GM12864 (cell line): ENCODE results near the gene FOXN1.

Experiments used
- DNase-seq: peaks from one replicate; pipeline ENCODE4 v3.0.0-alpha.2; 2011; ENCODE audit warnings: low read depth
- H3K4me3 ChIP-seq: 2 replicates; pipeline ENCODE4 v1.5.1; 2011; ENCODE audit warnings: mild to moderate bottlenecking, low read depth, low read length, control low read depth
- CTCF ChIP-seq: IDR thresholded peaks from 2 replicates; pipeline ENCODE4 v1.5.1; 2011; ENCODE audit warnings: low read depth, mild to moderate bottlenecking, moderate library complexity, low read length, control low read depth, inconsistent platforms; ENCODE audit errors: missing control alignments

Gene FOXN1

GRCh38 chr17:28473542-28473941, 32.6 kb upstream of the FOXN1 start, which contains the start of gene SLC13A2:
Gene SLC13A2, plus strand, starts transcription at chr17:28473644. Its CDS starts 69 bp downstream, at chr17:28473713.
- no peak for DNase-seq
- H3K4me3 ChIP-seq = no peak within 1 kb of the TSS
- no peak for TF ChIP-seq CTCF

- DNase-seq = no peak
- TF ChIP-seq CTCF = no peak
- H3K4me3 ChIP-seq = no peak overlapping the region
Measured at GRCh38 chr17:28474111-28474531, 32.0 kb upstream of the FOXN1 start.

GRCh38 chr17:28475151-28475900, 30.8 kb upstream of the FOXN1 start:
- no peak for TF ChIP-seq CTCF
- no peak overlapping the region for H3K4me3 ChIP-seq
- no peak for DNase-seq

GRCh38 chr17:28476076-28476865, 29.9 kb upstream of the FOXN1 start:
- DNase-seq = no peak
- TF ChIP-seq CTCF = no peak
- H3K4me3 ChIP-seq = no peak overlapping the region

- no peak for DNase-seq
- TF ChIP-seq CTCF = no peak
- no peak overlapping the region for H3K4me3 ChIP-seq
Measured at GRCh38 chr17:28477928-28478327, 28.2 kb upstream of the FOXN1 start.

GRCh38 chr17:28478712-28479615, 27.2 kb upstream of the FOXN1 start:
- no peak overlapping the region for H3K4me3 ChIP-seq
- TF ChIP-seq CTCF = no peak
- DNase-seq = no peak
